Peyer's patch (tissue), 4 donors: ENCODE data around the gene USP31. TPM values are rescaled to one million over a fixed set of nuclear protein-coding genes. Genes with fewer than 3 reads are reported as not detected.

Experiments used
- DNase-seq, 3 donors: peaks; one replicate each; pipeline ENCODE4 v3.0.0-alpha.2; 2017 to 2019
- H3K27ac ChIP-seq, 4 donors: fragments of 200-600 bp; sonication (generic); one replicate each; pipeline ENCODE4 v1.5.1; 2016 to 2019
- H3K27me3 ChIP-seq, 2 donors: fragments of 200-600 bp; sonication (generic); one replicate each; pipeline ENCODE4 v1.5.1; 2019
- H3K36me3 ChIP-seq, 3 donors: fragments of 200-600 bp; sonication (generic); one replicate each; pipeline ENCODE4 v1.5.1; 2016 to 2019
- H3K4me1 ChIP-seq, 4 donors: fragments of 200-600 bp; sonication (generic); one replicate each; pipeline ENCODE4 v1.5.1; 2016 to 2019
- H3K4me3 ChIP-seq, 4 donors: fragments of 200-600 bp; sonication (generic); 1 replicate in 3 of 4; 2 replicates in 1 of 4; pipeline ENCODE4 v1.5.1; 2016 to 2019; ENCODE audit warnings: mild to moderate bottlenecking in 1 of 4
- H3K9me3 ChIP-seq, 4 donors: fragments of 200-600 bp; sonication (generic); one replicate each; pipeline ENCODE4 v1.5.1; 2016 to 2019; ENCODE audit warnings: mild to moderate bottlenecking in 1 of 4
- POLR2A ChIP-seq, 2 donors: fragments of 450-650 bp; IDR thresholded peaks; one replicate each; pipeline ENCODE4 v1.5.1; 2017; ENCODE audit warnings: antibody characterized with exemption in 2 of 2, mild to moderate bottlenecking in 2 of 2, moderate library complexity in 2 of 2
- total RNA-seq, 4 donors: library from RNA; depleted of rRNA; stranded (reverse); fragments of >200 nt; gene quantifications; one replicate each; pipeline ENCODE4 v1.1.0, GENCODE V29; 2016
- TF ChIP-seq, protein P1 (sequence below), 6 experiments: fragments of 450-650 bp in 4 of 6; fragments of 200-600 bp in 2 of 6; sonication (generic) in 1 of 6; IDR thresholded peaks; one replicate each; pipeline ENCODE4 v1.5.1; 2017 to 2019; ENCODE audit warnings: antibody characterized with exemption in 6 of 6, mild to moderate bottlenecking in 3 of 6, moderate library complexity in 1 of 6

USP31 gene
- total RNA-seq, 4 donors from 2014 or later: 6.3 to 12.4 (median 10.5) TPM

DNA sequence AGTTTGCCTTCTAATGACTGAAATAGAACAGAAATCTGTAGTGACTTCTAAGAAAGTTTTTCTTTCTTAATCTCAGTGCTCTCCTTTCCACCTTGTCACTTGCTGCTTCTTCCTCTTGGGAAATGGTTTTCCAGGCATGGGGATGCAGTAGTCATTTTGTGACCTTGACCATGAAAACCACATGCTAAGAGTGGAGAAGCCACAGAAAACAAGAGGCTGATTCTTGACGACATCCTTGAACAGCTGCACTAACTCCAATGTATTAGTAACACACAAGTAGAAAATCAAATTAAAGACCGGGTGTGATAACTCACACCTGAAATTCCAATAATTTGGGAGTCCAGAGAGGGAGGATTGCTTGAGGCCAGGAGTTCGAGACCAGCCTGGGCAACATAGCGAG lies 15.5 kb upstream of the USP31 start:
- H3K27ac ChIP-seq: no peak overlapping the region

DNA sequence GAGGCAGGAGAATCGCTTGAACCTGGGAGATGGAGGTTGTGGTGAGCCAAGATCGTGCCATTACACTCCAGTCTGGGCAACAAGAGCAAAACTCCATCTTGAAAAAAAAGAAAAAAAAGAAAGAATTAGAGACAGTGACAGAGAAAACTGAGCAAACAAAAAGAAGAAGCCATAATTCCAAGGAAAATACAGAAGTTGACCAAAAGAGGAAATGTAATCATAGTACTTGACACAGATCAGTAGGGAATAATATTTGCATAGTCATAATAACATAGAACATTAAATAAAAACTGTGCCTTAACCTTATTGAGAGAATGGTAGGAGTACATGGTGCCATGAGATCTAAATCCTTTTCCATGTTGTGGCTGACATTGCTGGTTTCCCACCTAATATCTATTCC lies 14.7 kb upstream of the USP31 start:
- Histone ChIP-seq H3K27me3 (no peaks in the 10 kb centered on the region), H3K4me1 (no peaks in the 10 kb centered on the region), H3K36me3 (no peaks in the 10 kb centered on the region), H3K27ac (no peak overlapping the region), H3K9me3 (no peaks in the 10 kb centered on the region), H3K4me3 (no peak overlapping the region)
- no peak for DNase-seq
- TF ChIP-seq, protein P1, sequence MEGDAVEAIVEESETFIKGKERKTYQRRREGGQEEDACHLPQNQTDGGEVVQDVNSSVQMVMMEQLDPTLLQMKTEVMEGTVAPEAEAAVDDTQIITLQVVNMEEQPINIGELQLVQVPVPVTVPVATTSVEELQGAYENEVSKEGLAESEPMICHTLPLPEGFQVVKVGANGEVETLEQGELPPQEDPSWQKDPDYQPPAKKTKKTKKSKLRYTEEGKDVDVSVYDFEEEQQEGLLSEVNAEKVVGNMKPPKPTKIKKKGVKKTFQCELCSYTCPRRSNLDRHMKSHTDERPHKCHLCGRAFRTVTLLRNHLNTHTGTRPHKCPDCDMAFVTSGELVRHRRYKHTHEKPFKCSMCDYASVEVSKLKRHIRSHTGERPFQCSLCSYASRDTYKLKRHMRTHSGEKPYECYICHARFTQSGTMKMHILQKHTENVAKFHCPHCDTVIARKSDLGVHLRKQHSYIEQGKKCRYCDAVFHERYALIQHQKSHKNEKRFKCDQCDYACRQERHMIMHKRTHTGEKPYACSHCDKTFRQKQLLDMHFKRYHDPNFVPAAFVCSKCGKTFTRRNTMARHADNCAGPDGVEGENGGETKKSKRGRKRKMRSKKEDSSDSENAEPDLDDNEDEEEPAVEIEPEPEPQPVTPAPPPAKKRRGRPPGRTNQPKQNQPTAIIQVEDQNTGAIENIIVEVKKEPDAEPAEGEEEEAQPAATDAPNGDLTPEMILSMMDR (IDR thresholded peaks at IDR 0.05): no peak
- no peak for TF ChIP-seq POLR2A (IDR thresholded peaks at IDR 0.05)

More for the DNA sequence above, 15.5 kb upstream of the USP31 start:
- H3K4me1 ChIP-seq: no peaks in the 10 kb centered on the region
- no peak for DNase-seq
- H3K9me3 ChIP-seq: no peaks in the 10 kb centered on the region
- H3K36me3 ChIP-seq: no peaks in the 10 kb centered on the region
- no peak overlapping the region for H3K4me3 ChIP-seq
- H3K27me3 ChIP-seq: no peaks in the 10 kb centered on the region
- no peak for TF ChIP-seq POLR2A (IDR thresholded peaks at IDR 0.05)
- TF ChIP-seq, protein P1 (IDR thresholded peaks at IDR 0.05): no peak

DNA sequence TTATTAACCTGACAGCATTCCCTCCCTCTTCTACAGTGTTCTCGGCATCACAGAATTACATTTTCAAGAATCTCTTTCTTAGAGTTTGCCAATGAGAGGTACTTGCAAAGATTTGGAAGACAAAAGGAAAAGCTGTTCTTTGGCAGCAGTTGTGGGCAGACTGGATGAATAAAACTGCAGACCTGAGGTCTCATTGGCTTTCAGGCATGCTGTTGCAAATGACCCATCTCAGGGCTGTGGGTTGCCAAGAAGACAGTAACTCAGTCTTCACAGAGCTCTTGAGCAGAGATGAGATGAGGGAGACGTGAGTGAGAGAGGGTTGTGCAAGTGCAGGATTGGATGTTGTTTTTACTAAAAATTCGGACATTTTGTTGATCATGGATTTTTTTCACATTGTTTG lies 11.3 kb upstream of the USP31 start:
- Histone ChIP-seq H3K27ac (no peak overlapping the region), H3K9me3 (no peaks in the 10 kb centered on the region), H3K4me3 (no peak overlapping the region), H3K27me3 (no peaks in the 10 kb centered on the region), H3K4me1 (no peaks in the 10 kb centered on the region), H3K36me3 (no peaks in the 10 kb centered on the region)
- TF ChIP-seq, protein P1 (IDR thresholded peaks at IDR 0.05): no peak
- no peak for TF ChIP-seq POLR2A (IDR thresholded peaks at IDR 0.05)
- no peak for DNase-seq

DNA sequence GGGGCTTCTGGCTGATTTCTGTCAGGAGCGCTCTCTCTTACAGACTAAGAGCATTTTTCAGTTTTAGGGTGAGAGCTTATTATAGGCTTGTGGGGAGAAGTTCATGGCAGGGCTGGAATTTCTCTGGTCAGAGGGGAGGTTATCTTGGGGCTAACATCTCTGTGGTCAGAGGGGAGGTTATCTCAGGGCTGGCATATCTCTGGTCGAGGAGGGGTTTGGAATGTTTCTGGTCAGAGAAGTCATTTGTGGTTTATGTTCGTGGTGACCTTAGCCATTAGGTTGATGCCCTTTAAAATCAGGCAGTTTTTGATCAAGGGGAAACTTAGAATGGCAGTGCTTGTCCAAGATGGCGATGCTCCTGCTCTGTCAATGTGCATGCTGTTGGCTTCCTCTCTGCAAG lies 10.8 kb upstream of the USP31 start:
- DNase-seq: no peak
- no peaks in the 10 kb centered on the region for H3K9me3 ChIP-seq
- no peak overlapping the region for H3K27ac ChIP-seq
- no peak overlapping the region for H3K4me3 ChIP-seq
- no peaks in the 10 kb centered on the region for H3K36me3 ChIP-seq
- H3K4me1 ChIP-seq: no peaks in the 10 kb centered on the region
- no peaks in the 10 kb centered on the region for H3K27me3 ChIP-seq
- no peak for TF ChIP-seq POLR2A (IDR thresholded peaks at IDR 0.05)
- TF ChIP-seq, protein P1 (IDR thresholded peaks at IDR 0.05): no peak

DNA sequence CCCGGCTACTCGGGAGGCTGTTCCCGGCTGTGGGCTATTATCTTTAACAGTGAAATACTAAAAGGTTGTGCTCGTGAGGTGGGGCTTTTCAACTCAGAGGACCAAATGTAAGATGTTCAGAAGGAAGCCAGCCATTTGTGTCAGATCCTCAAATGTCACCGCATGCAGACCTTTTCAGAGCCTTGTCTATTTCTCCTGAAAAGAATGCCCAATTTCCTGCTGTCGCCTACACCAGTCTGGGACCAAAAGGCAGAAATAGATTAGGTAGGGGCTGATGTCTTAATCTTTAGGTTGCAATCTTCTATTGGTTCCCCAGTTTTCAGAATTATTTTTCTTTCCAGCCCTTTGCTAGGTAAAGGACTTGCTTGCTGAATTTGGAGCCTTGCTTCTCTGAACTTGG lies 8.9 kb upstream of the USP31 start:
- Histone ChIP-seq H3K4me3 (no peak overlapping the region), H3K27me3 (no peaks in the 10 kb centered on the region), H3K9me3 (no peaks in the 10 kb centered on the region), H3K27ac (no peak overlapping the region), H3K4me1 (no peaks in the 10 kb centered on the region), H3K36me3 (no peaks in the 10 kb centered on the region)
- TF ChIP-seq POLR2A (IDR thresholded peaks at IDR 0.05): no peak
- TF ChIP-seq, protein P1 (IDR thresholded peaks at IDR 0.05): no peak
- no peak for DNase-seq

DNA sequence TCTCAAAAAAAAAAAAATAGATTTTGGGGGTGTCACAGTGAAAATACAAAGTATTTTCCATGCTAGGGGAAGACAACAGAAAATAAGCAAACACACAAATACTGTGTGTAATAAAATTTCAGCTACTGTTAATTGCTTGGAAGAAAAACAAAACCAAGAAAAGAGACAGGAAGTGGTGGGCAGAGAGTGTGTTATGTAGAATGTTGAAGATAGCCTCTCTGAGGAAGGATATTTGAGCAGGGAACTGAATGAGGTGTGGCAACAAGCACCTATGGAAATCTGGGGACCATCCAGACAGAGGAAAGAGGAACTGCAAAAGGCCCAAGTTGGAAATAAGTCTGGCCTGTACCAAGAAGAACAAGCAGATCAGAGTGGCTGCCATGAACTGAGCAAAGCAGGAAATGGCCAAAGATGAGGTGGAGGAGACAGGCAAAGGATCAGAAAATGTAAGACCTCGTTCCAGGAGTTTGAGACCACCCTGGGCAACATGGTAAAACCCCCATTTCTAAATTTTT lies 7.8 kb upstream of the USP31 start:
- Histone ChIP-seq H3K9me3 (no peaks in the 10 kb centered on the region), H3K27ac (no peak overlapping the region), H3K4me3 (no peak overlapping the region), H3K36me3 (no peaks in the 10 kb centered on the region), H3K27me3 (no peaks in the 10 kb centered on the region), H3K4me1 (no peaks in the 10 kb centered on the region)
- TF ChIP-seq, protein P1 (IDR thresholded peaks at IDR 0.05): no peak
- no peak for TF ChIP-seq POLR2A (IDR thresholded peaks at IDR 0.05)
- DNase-seq: no peak
